A549 (cell line): Measurements from ENCODE around the gene WNT7A.

ENCODE experiments used
- CHD2 ChIP-seq: fragments of 150-350 bp; IDR thresholded peaks from 2 replicates; pipeline ENCODE4 v1.6.1; 2014; ENCODE audit warnings: low read length; ENCODE audit not compliant: partially characterized antibody
- POLR2AphosphoS2 ChIP-seq: conservative IDR thresholded peaks from 2 replicates; pipeline ENCODE4 v1.6.1; 2012; ENCODE audit warnings: low read length, improper control_type of control experiment, inconsistent platforms
- TF ChIP-seq, protein P1 (sequence below): fragments of >200 bp; sonication (Bioruptor Twin); formaldehyde crosslinking; IDR thresholded peaks from 3 replicates; pipeline ENCODE4 v1.5.1; 2016
- TF ChIP-seq, protein P2 (sequence below): fragments of 200-600 bp; sonication (generic); IDR thresholded peaks from 2 replicates; pipeline ENCODE4 v1.6.1; 2016; ENCODE audit warnings: antibody characterized with exemption, mild to moderate bottlenecking, moderate library complexity

DNA sequence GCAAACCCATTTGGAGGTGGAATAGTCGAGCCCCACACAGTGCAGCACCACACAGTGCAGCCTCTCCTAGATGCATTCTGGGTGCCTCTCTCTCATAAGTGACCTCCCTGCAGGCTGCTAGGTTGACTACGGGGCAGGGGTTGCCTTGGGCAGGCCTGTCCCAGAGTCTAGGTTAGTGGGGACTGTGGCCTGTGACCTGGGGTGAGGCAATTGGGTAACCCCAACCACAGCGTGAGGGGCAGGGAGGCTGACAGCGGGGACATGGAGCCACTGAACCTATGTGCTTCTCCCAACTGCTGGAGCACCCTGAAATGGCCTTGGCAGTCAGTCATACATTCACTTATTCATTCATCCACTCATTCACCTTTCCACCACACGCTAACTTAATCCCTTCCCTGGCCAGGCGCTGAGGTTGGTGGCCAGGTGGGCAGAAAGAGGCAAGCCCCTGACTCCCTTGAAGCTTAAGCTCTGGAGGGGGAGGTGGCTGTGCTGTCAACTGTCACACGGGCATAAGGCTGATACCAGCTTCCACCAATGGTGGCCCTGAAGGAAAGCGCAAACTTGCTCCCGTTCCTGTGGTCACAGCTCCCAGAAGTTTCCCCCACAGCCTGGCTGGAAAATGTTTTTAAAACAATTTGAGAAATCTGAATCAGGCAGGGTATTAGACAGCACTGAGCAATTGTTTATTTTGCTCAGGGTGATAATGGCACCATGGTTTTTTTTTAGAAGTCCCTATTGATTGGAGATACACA lies 46.2 kb downstream of the WNT7A start:
- no peak for TF ChIP-seq POLR2AphosphoS2
- TF ChIP-seq, protein P1, sequence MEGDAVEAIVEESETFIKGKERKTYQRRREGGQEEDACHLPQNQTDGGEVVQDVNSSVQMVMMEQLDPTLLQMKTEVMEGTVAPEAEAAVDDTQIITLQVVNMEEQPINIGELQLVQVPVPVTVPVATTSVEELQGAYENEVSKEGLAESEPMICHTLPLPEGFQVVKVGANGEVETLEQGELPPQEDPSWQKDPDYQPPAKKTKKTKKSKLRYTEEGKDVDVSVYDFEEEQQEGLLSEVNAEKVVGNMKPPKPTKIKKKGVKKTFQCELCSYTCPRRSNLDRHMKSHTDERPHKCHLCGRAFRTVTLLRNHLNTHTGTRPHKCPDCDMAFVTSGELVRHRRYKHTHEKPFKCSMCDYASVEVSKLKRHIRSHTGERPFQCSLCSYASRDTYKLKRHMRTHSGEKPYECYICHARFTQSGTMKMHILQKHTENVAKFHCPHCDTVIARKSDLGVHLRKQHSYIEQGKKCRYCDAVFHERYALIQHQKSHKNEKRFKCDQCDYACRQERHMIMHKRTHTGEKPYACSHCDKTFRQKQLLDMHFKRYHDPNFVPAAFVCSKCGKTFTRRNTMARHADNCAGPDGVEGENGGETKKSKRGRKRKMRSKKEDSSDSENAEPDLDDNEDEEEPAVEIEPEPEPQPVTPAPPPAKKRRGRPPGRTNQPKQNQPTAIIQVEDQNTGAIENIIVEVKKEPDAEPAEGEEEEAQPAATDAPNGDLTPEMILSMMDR, result no peak
- TF ChIP-seq CHD2, result no peak
- TF ChIP-seq, protein P2, sequence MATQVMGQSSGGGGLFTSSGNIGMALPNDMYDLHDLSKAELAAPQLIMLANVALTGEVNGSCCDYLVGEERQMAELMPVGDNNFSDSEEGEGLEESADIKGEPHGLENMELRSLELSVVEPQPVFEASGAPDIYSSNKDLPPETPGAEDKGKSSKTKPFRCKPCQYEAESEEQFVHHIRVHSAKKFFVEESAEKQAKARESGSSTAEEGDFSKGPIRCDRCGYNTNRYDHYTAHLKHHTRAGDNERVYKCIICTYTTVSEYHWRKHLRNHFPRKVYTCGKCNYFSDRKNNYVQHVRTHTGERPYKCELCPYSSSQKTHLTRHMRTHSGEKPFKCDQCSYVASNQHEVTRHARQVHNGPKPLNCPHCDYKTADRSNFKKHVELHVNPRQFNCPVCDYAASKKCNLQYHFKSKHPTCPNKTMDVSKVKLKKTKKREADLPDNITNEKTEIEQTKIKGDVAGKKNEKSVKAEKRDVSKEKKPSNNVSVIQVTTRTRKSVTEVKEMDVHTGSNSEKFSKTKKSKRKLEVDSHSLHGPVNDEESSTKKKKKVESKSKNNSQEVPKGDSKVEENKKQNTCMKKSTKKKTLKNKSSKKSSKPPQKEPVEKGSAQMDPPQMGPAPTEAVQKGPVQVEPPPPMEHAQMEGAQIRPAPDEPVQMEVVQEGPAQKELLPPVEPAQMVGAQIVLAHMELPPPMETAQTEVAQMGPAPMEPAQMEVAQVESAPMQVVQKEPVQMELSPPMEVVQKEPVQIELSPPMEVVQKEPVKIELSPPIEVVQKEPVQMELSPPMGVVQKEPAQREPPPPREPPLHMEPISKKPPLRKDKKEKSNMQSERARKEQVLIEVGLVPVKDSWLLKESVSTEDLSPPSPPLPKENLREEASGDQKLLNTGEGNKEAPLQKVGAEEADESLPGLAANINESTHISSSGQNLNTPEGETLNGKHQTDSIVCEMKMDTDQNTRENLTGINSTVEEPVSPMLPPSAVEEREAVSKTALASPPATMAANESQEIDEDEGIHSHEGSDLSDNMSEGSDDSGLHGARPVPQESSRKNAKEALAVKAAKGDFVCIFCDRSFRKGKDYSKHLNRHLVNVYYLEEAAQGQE, result no peak
